Measurements from ENCODE around the gene TMCO2.
"Not testable (repeated sequence)": the region's sequence is repeated elsewhere in the genome, so short reads cannot be mapped to it uniquely, and the experiment has no call there.

DNA sequence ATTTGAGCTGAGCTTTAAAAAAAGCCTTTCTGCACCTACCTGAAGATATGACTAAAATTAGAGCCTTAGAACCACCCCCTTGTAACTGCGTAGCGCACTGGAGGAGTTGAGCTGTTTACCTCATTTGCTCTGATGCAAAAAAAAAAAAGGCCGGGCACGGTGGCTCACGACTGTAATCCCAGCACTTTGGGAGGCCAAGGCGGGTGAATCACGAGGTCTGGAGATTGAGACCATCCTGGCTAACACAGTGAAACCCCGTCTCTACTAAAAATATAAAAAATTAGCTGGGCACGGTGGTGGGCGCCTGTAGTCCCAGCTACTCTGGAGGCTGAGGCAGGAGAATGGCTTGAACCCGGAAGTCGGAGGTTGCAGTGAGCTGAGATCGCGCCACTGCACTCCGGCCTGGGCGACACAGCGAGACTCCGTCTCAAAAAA is 26.2 kb upstream of the TMCO2 start:
- not testable (repeated sequence) for TF ChIP-seq YY1 (IDR thresholded peaks at IDR 0.05; ENCODE audit: insufficient read depth, insufficient read length); SUZ12 (IDR thresholded peaks at IDR 0.05; ENCODE audit: extremely low read depth, insufficient read depth, insufficient read length)

Measured in NT2/D1 (cell line).